ENCODE data around the gene DOK3. TPM values are rescaled to one million over a fixed set of nuclear protein-coding genes. Genes with fewer than 3 reads are reported as not detected.

Gene DOK3
- total RNA-seq, 1 experiment from 2014 or later, result 12.4 TPM

GRCh38 chr5:177501874-177502678, 7.5 kb downstream of the DOK3 start:
- in situ Hi-C loops (cut with HindIII; ENCODE audit: low pct_unique_long_range_greater_than_20kb, low sequenced_read_pairs) (no loop called here), intact Hi-C loops (cut with micrococcal nuclease; ENCODE audit: unreplicated experiment) (no loop called here)
- no peak for ATAC-seq
- Histone ChIP-seq H3K4me1 (ENCODE audit: control insufficient read depth, insufficient read depth, low read length) (peaks cover 3% of the 10 kb centered on the region; the same call in 1 of the 2 replicates), H3K4me3 (ENCODE audit: low read depth in 2 of 2, low read length in 2 of 2) (no peak overlapping the region), H3K27me3 (ENCODE audit: control insufficient read depth, insufficient read depth, low read length) (no peaks in the 10 kb centered on the region), H3K36me3 (ENCODE audit: control insufficient read depth, insufficient read depth, low read length) (no peaks in the 10 kb centered on the region), H3K27ac (ENCODE audit: low read length) (no peak overlapping the region), H3K9me3 (ENCODE audit: control insufficient read depth, insufficient read depth, low read depth, low read length) (no peaks in the 10 kb centered on the region)
- BruUV-seq (replicated peaks), result no TSS peak
- TF ChIP-seq POLR2AphosphoS5 (IDR thresholded peaks at IDR 0.05; ENCODE audit: low read depth, low read length) (no peak), TCF7L2 (IDR thresholded peaks at IDR 0.05; ENCODE audit: low read depth, low read length) (no peak), REST (IDR thresholded peaks at IDR 0.05; ENCODE audit: insufficient read depth in 1 of 2, low read depth in 2 of 2, low read length in 1 of 2) (no peak), CTCF (IDR thresholded peaks at IDR 0.05) (no peak), SIN3A (IDR thresholded peaks at IDR 0.05; ENCODE audit: borderline replicate concordance, insufficient read depth, low read depth, low read length) (no peak)
- ChIA-PET CTCF (interaction anchor here (1.5 to 1.8 kb wide), 3 partner anchors 10 to 112 kb away, joined by 5 to 9 read pairs (median 7); no protein-coding TSS in a partner anchor), POLR2A (no interaction called here)
- no peak for DNase-seq (ENCODE audit: low read depth, low spot score)

- ATAC-seq, result peak; percentile 71
- H3K36me3 ChIP-seq (ENCODE audit: control insufficient read depth, insufficient read depth, low read length), result no peaks in the 10 kb centered on the region; the same call in 1 of the 2 replicates
- ChIA-PET POLR2A (no interaction called here), CTCF (interaction anchor here (1.2 to 1.8 kb wide), 4 partner anchors 9 to 110 kb away, joined by 5 to 9 read pairs (median 6); no protein-coding TSS in a partner anchor)
- peak overlapping the region; percentile 21; the same call in 1 of the 2 replicates for H3K27ac ChIP-seq (ENCODE audit: low read length)
- DNase-seq (ENCODE audit: low read depth, low spot score), result no peak
- intact Hi-C loops (cut with micrococcal nuclease; ENCODE audit: unreplicated experiment) (no loop called here), in situ Hi-C loops (cut with HindIII; ENCODE audit: low pct_unique_long_range_greater_than_20kb, low sequenced_read_pairs) (no loop called here)
- no peaks in the 10 kb centered on the region for H3K9me3 ChIP-seq (ENCODE audit: control insufficient read depth, insufficient read depth, low read depth, low read length)
- no peaks in the 10 kb centered on the region for H3K27me3 ChIP-seq (ENCODE audit: control insufficient read depth, insufficient read depth, low read length)
- no peak overlapping the region for H3K4me3 ChIP-seq (ENCODE audit: low read depth in 2 of 2, low read length in 2 of 2)
- peaks cover 10% of the 10 kb centered on the region for H3K4me1 ChIP-seq (ENCODE audit: control insufficient read depth, insufficient read depth, low read length)
- no TSS peak for BruUV-seq (replicated peaks)
- TF ChIP-seq SIN3A (IDR thresholded peaks at IDR 0.05; ENCODE audit: borderline replicate concordance, insufficient read depth, low read depth, low read length), result no peak
- peak; percentile 98 for TF ChIP-seq CTCF (IDR thresholded peaks at IDR 0.05)
Measured at GRCh38 chr5:177500685-177501522, 8.7 kb downstream of the DOK3 start.
